ENCODE measurements around the gene IGSF21.

The IGSF21 gene

GRCh38 chr1:18191481-18192155, 84.0 kb downstream of the IGSF21 start:
- Histone ChIP-seq H2BK12ac (ENCODE audit: low read length) (no peak overlapping the region), H3K18ac (ENCODE audit: low read length) (no peak overlapping the region), H3K79me1 (ENCODE audit: low read length) (no peaks in the 10 kb centered on the region), H2AFZ (ENCODE audit: insufficient read depth, low read length, poor library complexity) (no peak overlapping the region), H3K4me2 (ENCODE audit: low read length) (no peak overlapping the region), H2BK120ac (ENCODE audit: insufficient read depth, low read length, poor library complexity) (no peak overlapping the region), H3K27me3 (ENCODE audit: insufficient read depth, low read length) (no peaks in the 10 kb centered on the region), H4K8ac (ENCODE audit: low read depth, low read length) (no peak overlapping the region), H3K79me2 (ENCODE audit: control insufficient read depth, insufficient read depth, low read length, poor library complexity) (no peaks in the 10 kb centered on the region), H3K4ac (ENCODE audit: low read depth, low read length) (no peak overlapping the region), H2BK5ac (ENCODE audit: low read depth, low read length, poor library complexity) (no peak overlapping the region), H3K9ac (ENCODE audit: low read length) (no peak overlapping the region), H3K14ac (ENCODE audit: low read length) (no peak overlapping the region), H3K4me3 (ENCODE audit: low read depth, low read length) (no peak overlapping the region), H4K91ac (ENCODE audit: low read depth, low read length) (no peak overlapping the region), H3K4me1 (ENCODE audit: control insufficient read depth in 1 of 2, insufficient read depth in 2 of 2, low read length in 2 of 2) (no peaks in the 10 kb centered on the region), H3K36me3 (ENCODE audit: control insufficient read depth in 1 of 2, insufficient read depth in 2 of 2, low read length in 2 of 2) (no peaks in the 10 kb centered on the region), H3K27ac (ENCODE audit: low read depth, low read length) (no peak overlapping the region), H4K12ac (ENCODE audit: low read depth, low read length) (no peak overlapping the region), H2AK5ac (ENCODE audit: low read length) (no peak overlapping the region), H3K9me3 (ENCODE audit: insufficient read depth, low read depth, low read length) (no peaks in the 10 kb centered on the region), H3K23ac (ENCODE audit: low read length) (no peak overlapping the region)
- WGBS (ENCODE audit: extremely low coverage, insufficient coverage, insufficient read length): no CpG with 5 or more reads among the region's 18 CpGs
- no peak for DNase-seq

- no CpG with 5 or more reads among the region's 4 CpGs for WGBS (ENCODE audit: extremely low coverage, insufficient coverage, insufficient read length)
- H3K23ac ChIP-seq (ENCODE audit: low read length): no peak overlapping the region
- H2AK5ac ChIP-seq (ENCODE audit: low read length): no peak overlapping the region
- H3K27ac ChIP-seq (ENCODE audit: low read depth, low read length): no peak overlapping the region
- H3K36me3 ChIP-seq (ENCODE audit: control insufficient read depth in 1 of 2, insufficient read depth in 2 of 2, low read length in 2 of 2): no peaks in the 10 kb centered on the region
- H3K9me3 ChIP-seq (ENCODE audit: insufficient read depth, low read depth, low read length): no peaks in the 10 kb centered on the region
- no peak overlapping the region for H3K4ac ChIP-seq (ENCODE audit: low read depth, low read length)
- no peak overlapping the region for H2AFZ ChIP-seq (ENCODE audit: insufficient read depth, low read length, poor library complexity)
- no peak overlapping the region for H4K91ac ChIP-seq (ENCODE audit: low read depth, low read length)
- no peaks in the 10 kb centered on the region for H3K79me2 ChIP-seq (ENCODE audit: control insufficient read depth, insufficient read depth, low read length, poor library complexity)
- no peaks in the 10 kb centered on the region for H3K4me1 ChIP-seq (ENCODE audit: control insufficient read depth in 1 of 2, insufficient read depth in 2 of 2, low read length in 2 of 2)
- no peaks in the 10 kb centered on the region for H3K27me3 ChIP-seq (ENCODE audit: insufficient read depth, low read length)
- no peak overlapping the region for H2BK12ac ChIP-seq (ENCODE audit: low read length)
- no peak overlapping the region for H3K18ac ChIP-seq (ENCODE audit: low read length)
- H2BK120ac ChIP-seq (ENCODE audit: insufficient read depth, low read length, poor library complexity): no peak overlapping the region
- H4K8ac ChIP-seq (ENCODE audit: low read depth, low read length): no peak overlapping the region
- no peak overlapping the region for H3K9ac ChIP-seq (ENCODE audit: low read length)
- H4K12ac ChIP-seq (ENCODE audit: low read depth, low read length): no peak overlapping the region
- no peak overlapping the region for H3K14ac ChIP-seq (ENCODE audit: low read length)
- no peak for DNase-seq
- no peaks in the 10 kb centered on the region for H3K79me1 ChIP-seq (ENCODE audit: low read length)
- H2BK5ac ChIP-seq (ENCODE audit: low read depth, low read length, poor library complexity): no peak overlapping the region
- H3K4me3 ChIP-seq (ENCODE audit: low read depth, low read length): no peak overlapping the region
- H3K4me2 ChIP-seq (ENCODE audit: low read length): no peak overlapping the region
Observed at GRCh38 chr1:18192182-18192581, 84.6 kb downstream of the IGSF21 start.

GRCh38 chr1:18192974-18193373, 85.4 kb downstream of the IGSF21 start:
- Histone ChIP-seq H4K12ac (ENCODE audit: low read depth, low read length) (no peak overlapping the region), H2BK5ac (ENCODE audit: low read depth, low read length, poor library complexity) (no peak overlapping the region), H3K79me2 (ENCODE audit: control insufficient read depth, insufficient read depth, low read length, poor library complexity) (no peaks in the 10 kb centered on the region), H3K36me3 (ENCODE audit: control insufficient read depth in 1 of 2, insufficient read depth in 2 of 2, low read length in 2 of 2) (no peaks in the 10 kb centered on the region), H3K4me2 (ENCODE audit: low read length) (no peak overlapping the region), H2AK5ac (ENCODE audit: low read length) (no peak overlapping the region), H3K18ac (ENCODE audit: low read length) (no peak overlapping the region), H3K79me1 (ENCODE audit: low read length) (no peaks in the 10 kb centered on the region), H3K4me3 (ENCODE audit: low read depth, low read length) (no peak overlapping the region), H3K14ac (ENCODE audit: low read length) (no peak overlapping the region), H3K27me3 (ENCODE audit: insufficient read depth, low read length) (no peaks in the 10 kb centered on the region), H3K9ac (ENCODE audit: low read length) (no peak overlapping the region), H2BK120ac (ENCODE audit: insufficient read depth, low read length, poor library complexity) (no peak overlapping the region), H3K4ac (ENCODE audit: low read depth, low read length) (no peak overlapping the region), H4K8ac (ENCODE audit: low read depth, low read length) (no peak overlapping the region), H4K91ac (ENCODE audit: low read depth, low read length) (peak overlapping the region; percentile 19), H2AFZ (ENCODE audit: insufficient read depth, low read length, poor library complexity) (no peak overlapping the region), H3K9me3 (ENCODE audit: insufficient read depth, low read depth, low read length) (no peaks in the 10 kb centered on the region), H3K4me1 (ENCODE audit: control insufficient read depth in 1 of 2, insufficient read depth in 2 of 2, low read length in 2 of 2) (no peaks in the 10 kb centered on the region), H3K23ac (ENCODE audit: low read length) (no peak overlapping the region), H3K27ac (ENCODE audit: low read depth, low read length) (no peak overlapping the region), H2BK12ac (ENCODE audit: low read length) (no peak overlapping the region)
- no CpG with 5 or more reads among the region's 2 CpGs for WGBS (ENCODE audit: extremely low coverage, insufficient coverage, insufficient read length)
- no peak for DNase-seq

- Histone ChIP-seq H3K9me3 (ENCODE audit: insufficient read depth, low read depth, low read length) (no peaks in the 10 kb centered on the region), H4K12ac (ENCODE audit: low read depth, low read length) (no peak overlapping the region), H3K27ac (ENCODE audit: low read depth, low read length) (no peak overlapping the region), H3K4me1 (ENCODE audit: control insufficient read depth in 1 of 2, insufficient read depth in 2 of 2, low read length in 2 of 2) (no peaks in the 10 kb centered on the region), H3K23ac (ENCODE audit: low read length) (peak overlapping the region; percentile 42), H2BK120ac (ENCODE audit: insufficient read depth, low read length, poor library complexity) (no peak overlapping the region), H3K14ac (ENCODE audit: low read length) (no peak overlapping the region), H2BK12ac (ENCODE audit: low read length) (no peak overlapping the region), H4K91ac (ENCODE audit: low read depth, low read length) (no peak overlapping the region), H2AK5ac (ENCODE audit: low read length) (no peak overlapping the region), H4K8ac (ENCODE audit: low read depth, low read length) (no peak overlapping the region), H3K27me3 (ENCODE audit: insufficient read depth, low read length) (no peaks in the 10 kb centered on the region), H3K9ac (ENCODE audit: low read length) (no peak overlapping the region), H3K4me3 (ENCODE audit: low read depth, low read length) (no peak overlapping the region), H3K18ac (ENCODE audit: low read length) (no peak overlapping the region), H3K79me1 (ENCODE audit: low read length) (no peaks in the 10 kb centered on the region), H3K79me2 (ENCODE audit: control insufficient read depth, insufficient read depth, low read length, poor library complexity) (no peaks in the 10 kb centered on the region), H3K4me2 (ENCODE audit: low read length) (no peak overlapping the region), H3K36me3 (ENCODE audit: control insufficient read depth in 1 of 2, insufficient read depth in 2 of 2, low read length in 2 of 2) (no peaks in the 10 kb centered on the region), H3K4ac (ENCODE audit: low read depth, low read length) (no peak overlapping the region), H2AFZ (ENCODE audit: insufficient read depth, low read length, poor library complexity) (no peak overlapping the region), H2BK5ac (ENCODE audit: low read depth, low read length, poor library complexity) (no peak overlapping the region)
- no peak for DNase-seq
- no CpG with 5 or more reads among the region's 3 CpGs for WGBS (ENCODE audit: extremely low coverage, insufficient coverage, insufficient read length)
Observed at GRCh38 chr1:18197299-18197698, 89.7 kb downstream of the IGSF21 start.

All from trophoblast cell (in vitro differentiated cells and primary cell).